ENCODE measurements around the gene RNU4-1. TPM values are rescaled to one million over a fixed set of nuclear protein-coding genes. Genes with fewer than 3 reads are reported as not detected.

RNU4-1 gene
- total and polyA plus RNA-seq, 2 experiments from 2014 or later, result 6.0 TPM; not detected in 1

GRCh38 chr12:120316798-120317223 is 23.8 kb upstream of the RNU4-1 start (continued):
- TF ChIP-seq REST (IDR thresholded peaks at IDR 0.05; ENCODE audit: unreplicated experiment) (no peak), POLR2AphosphoS5 (IDR thresholded peaks at IDR 0.05; ENCODE audit: low read depth) (no peak), CTCF (conservative IDR thresholded peaks at IDR 0.05; ENCODE audit: low read depth in 2 of 2) (no peak), ZNF331 (CRISPR knock-in tag; IDR thresholded peaks at IDR 0.05; ENCODE audit: low read depth) (no peak), EZH2 (IDR thresholded peaks at IDR 0.05; ENCODE audit: low read depth, unreplicated experiment) (no peak), STAT1 (IDR thresholded peaks at IDR 0.05; ENCODE audit: unreplicated experiment) (no peak), JUNB (IDR thresholded peaks at IDR 0.05; ENCODE audit: unreplicated experiment) (no peak), NANOG (IDR thresholded peaks at IDR 0.05; ENCODE audit: borderline replicate concordance) (no peak), CREB1 (CRISPR knock-in tag; IDR thresholded peaks at IDR 0.05; ENCODE audit: low read depth) (no peak)

- no peaks in the 10 kb centered on the region for H3K9me2 ChIP-seq (ENCODE audit: insufficient read depth)
- Mint-ChIP-seq H3K27me3 (ENCODE audit: insufficient read depth, low read depth, poor library complexity) (peaks cover 7% of the 10 kb centered on the region), H3K27ac (no peak overlapping the region), H3K4me1 (peaks cover 7% of the 10 kb centered on the region; the same call in 2 of the 3 replicates), H3K9me3 (no peaks in the 10 kb centered on the region), H3K36me3 (ENCODE audit: low read depth) (no peaks in the 10 kb centered on the region), H3K4me3 (no peak overlapping the region)
- no peak overlapping the region for H3K4me2 ChIP-seq
- no peaks in the 10 kb centered on the region for H4K20me1 ChIP-seq (replicated peaks; ENCODE audit: insufficient read depth)
- no peaks in the 10 kb centered on the region; the same call in 1 of the 2 replicates for H3K4me1 ChIP-seq (ENCODE audit: insufficient read depth)
- no peaks in the 10 kb centered on the region for H3K79me2 ChIP-seq (replicated peaks; ENCODE audit: insufficient read depth)
- no peak overlapping the region for H2AFZ ChIP-seq
- no peak for TF ChIP-seq STAT1 (IDR thresholded peaks at IDR 0.05; ENCODE audit: unreplicated experiment)
- TF ChIP-seq, protein P1, sequence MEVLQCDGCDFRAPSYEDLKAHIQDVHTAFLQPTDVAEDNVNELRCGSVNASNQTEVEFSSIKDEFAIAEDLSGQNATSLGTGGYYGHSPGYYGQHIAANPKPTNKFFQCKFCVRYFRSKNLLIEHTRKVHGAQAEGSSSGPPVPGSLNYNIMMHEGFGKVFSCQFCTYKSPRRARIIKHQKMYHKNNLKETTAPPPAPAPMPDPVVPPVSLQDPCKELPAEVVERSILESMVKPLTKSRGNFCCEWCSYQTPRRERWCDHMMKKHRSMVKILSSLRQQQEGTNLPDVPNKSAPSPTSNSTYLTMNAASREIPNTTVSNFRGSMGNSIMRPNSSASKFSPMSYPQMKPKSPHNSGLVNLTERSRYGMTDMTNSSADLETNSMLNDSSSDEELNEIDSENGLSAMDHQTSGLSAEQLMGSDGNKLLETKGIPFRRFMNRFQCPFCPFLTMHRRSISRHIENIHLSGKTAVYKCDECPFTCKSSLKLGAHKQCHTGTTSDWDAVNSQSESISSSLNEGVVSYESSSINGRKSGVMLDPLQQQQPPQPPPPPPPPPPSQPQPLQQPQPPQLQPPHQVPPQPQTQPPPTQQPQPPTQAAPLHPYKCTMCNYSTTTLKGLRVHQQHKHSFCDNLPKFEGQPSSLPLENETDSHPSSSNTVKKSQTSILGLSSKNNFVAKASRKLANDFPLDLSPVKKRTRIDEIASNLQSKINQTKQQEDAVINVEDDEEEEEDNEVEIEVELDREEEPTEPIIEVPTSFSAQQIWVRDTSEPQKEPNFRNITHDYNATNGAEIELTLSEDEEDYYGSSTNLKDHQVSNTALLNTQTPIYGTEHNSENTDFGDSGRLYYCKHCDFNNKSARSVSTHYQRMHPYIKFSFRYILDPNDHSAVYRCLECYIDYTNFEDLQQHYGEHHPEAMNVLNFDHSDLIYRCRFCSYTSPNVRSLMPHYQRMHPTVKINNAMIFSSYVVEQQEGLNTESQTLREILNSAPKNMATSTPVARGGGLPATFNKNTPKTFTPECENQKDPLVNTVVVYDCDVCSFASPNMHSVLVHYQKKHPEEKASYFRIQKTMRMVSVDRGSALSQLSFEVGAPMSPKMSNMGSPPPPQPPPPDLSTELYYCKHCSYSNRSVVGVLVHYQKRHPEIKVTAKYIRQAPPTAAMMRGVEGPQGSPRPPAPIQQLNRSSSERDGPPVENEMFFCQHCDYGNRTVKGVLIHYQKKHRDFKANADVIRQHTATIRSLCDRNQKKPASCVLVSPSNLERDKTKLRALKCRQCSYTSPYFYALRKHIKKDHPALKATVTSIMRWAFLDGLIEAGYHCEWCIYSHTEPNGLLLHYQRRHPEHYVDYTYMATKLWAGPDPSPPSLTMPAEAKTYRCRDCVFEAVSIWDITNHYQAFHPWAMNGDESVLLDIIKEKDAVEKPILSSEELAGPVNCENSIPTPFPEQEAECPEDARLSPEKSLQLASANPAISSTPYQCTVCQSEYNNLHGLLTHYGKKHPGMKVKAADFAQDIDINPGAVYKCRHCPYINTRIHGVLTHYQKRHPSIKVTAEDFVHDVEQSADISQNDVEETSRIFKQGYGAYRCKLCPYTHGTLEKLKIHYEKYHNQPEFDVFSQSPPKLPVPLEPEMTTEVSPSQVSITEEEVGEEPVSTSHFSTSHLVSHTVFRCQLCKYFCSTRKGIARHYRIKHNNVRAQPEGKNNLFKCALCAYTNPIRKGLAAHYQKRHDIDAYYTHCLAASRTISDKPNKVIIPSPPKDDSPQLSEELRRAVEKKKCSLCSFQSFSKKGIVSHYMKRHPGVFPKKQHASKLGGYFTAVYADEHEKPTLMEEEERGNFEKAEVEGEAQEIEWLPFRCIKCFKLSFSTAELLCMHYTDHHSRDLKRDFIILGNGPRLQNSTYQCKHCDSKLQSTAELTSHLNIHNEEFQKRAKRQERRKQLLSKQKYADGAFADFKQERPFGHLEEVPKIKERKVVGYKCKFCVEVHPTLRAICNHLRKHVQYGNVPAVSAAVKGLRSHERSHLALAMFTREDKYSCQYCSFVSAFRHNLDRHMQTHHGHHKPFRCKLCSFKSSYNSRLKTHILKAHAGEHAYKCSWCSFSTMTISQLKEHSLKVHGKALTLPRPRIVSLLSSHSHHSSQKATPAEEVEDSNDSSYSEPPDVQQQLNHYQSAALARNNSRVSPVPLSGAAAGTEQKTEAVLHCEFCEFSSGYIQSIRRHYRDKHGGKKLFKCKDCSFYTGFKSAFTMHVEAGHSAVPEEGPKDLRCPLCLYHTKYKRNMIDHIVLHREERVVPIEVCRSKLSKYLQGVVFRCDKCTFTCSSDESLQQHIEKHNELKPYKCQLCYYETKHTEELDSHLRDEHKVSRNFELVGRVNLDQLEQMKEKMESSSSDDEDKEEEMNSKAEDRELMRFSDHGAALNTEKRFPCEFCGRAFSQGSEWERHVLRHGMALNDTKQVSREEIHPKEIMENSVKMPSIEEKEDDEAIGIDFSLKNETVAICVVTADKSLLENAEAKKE (CRISPR knock-in tag; IDR thresholded peaks at IDR 0.05), result no peak
- TF ChIP-seq EZH2phosphoT487 (IDR thresholded peaks at IDR 0.05; ENCODE audit: unreplicated experiment), result no peak
- TF ChIP-seq CTCF (conservative IDR thresholded peaks at IDR 0.05; ENCODE audit: low read depth in 2 of 2), result peak; percentile 68 to 74
- TF ChIP-seq CREB1 (CRISPR knock-in tag; IDR thresholded peaks at IDR 0.05; ENCODE audit: low read depth), result no peak
- TF ChIP-seq EZH2 (IDR thresholded peaks at IDR 0.05; ENCODE audit: low read depth, unreplicated experiment), result no peak
- DNase-seq (ENCODE audit: low spot score) (peak; percentile 90), ATAC-seq (peak; percentile 24)
- H3K27ac ChIP-seq (ENCODE audit: low read depth), result no peak overlapping the region
- no peak overlapping the region for H3K4me3 ChIP-seq
- no peaks in the 10 kb centered on the region for H3K36me3 ChIP-seq (ENCODE audit: insufficient read depth)
- no peaks in the 10 kb centered on the region for H3K27me3 ChIP-seq (ENCODE audit: insufficient read depth)
- H3F3A ChIP-seq (replicated peaks; ENCODE audit: low read depth), result peaks cover 4% of the 10 kb centered on the region; the same call in 1 of the 2 replicates
Measured at GRCh38 chr12:120314220-120314619, 21.2 kb upstream of the RNU4-1 start.

All from GM23338 (cell line).